ENCODE measurements around the gene CDC42BPG. TPM values are rescaled to one million over a fixed set of nuclear protein-coding genes. Genes with fewer than 3 reads are reported as not detected.

Gene CDC42BPG
- total and polyA plus RNA-seq, 2 donors (not counting 1 experiment from before 2014, with no cell fraction given), result 0.03 to 0.33 TPM

- H2AFZ ChIP-seq (ENCODE audit: low read length), result no peak overlapping the region
- H4K20me1 ChIP-seq (ENCODE audit: control insufficient read depth, extremely low read depth, insufficient read depth, low read length), result no peaks in the 10 kb centered on the region
- no peaks in the 10 kb centered on the region for H3K79me2 ChIP-seq (ENCODE audit: control insufficient read depth, insufficient read depth, low read length)
- no peaks in the 10 kb centered on the region for H3K27me3 ChIP-seq (ENCODE audit: control insufficient read depth, insufficient read depth, low read length)
- H3K4me1 ChIP-seq (ENCODE audit: control insufficient read depth, extremely low read depth, insufficient read depth, low read length), result peaks cover 3% of the 10 kb centered on the region
- no peak overlapping the region for H3K9ac ChIP-seq (ENCODE audit: insufficient read depth, low read length)
- H3K27ac ChIP-seq (ENCODE audit: insufficient read depth, low read length), result no peak overlapping the region
- H3K4me2 ChIP-seq (ENCODE audit: extremely low read depth, insufficient read depth, low read length), result no peak overlapping the region
- peaks cover 5% of the 10 kb centered on the region for H3K36me3 ChIP-seq (ENCODE audit: control insufficient read depth, insufficient read depth, low read length)
- TF ChIP-seq CTCF (conservative IDR thresholded peaks at IDR 0.05 in 1 of 2, IDR thresholded peaks at IDR 0.05 in 1 of 2; ENCODE audit: low read depth in 1 of 2, low read length in 2 of 2) (no peak), EZH2 (IDR thresholded peaks at IDR 0.05; ENCODE audit: low read length, missing control alignments) (no peak)
- DNase-seq (ENCODE audit: low read depth in 2 of 2), result no peak
- H3K9me3 ChIP-seq (ENCODE audit: control insufficient read depth, insufficient read depth, low read depth, low read length), result no peaks in the 10 kb centered on the region
- H3K4me3 ChIP-seq (replicated peaks in 1 of 4; ENCODE audit: control extremely low read depth in 1 of 4, insufficient read depth in 1 of 4, low read depth in 3 of 4, low read length in 4 of 4), result no peak overlapping the region
These were observed 48.4 kb upstream of the CDC42BPG start for GRCh38 chr11:64892838-64893193.

GRCh38 chr11:64892411-64892831, 48.0 kb upstream of the CDC42BPG start:
- DNase-seq (ENCODE audit: low read depth in 2 of 2), result no peak
- H4K20me1 ChIP-seq (ENCODE audit: control insufficient read depth, extremely low read depth, insufficient read depth, low read length), result no peaks in the 10 kb centered on the region

GRCh38 chr11:64891880-64892279, 47.4 kb upstream of the CDC42BPG start:
- peaks cover 3% of the 10 kb centered on the region for H3K4me1 ChIP-seq (ENCODE audit: control insufficient read depth, extremely low read depth, insufficient read depth, low read length)
- no peaks in the 10 kb centered on the region for H3K9me3 ChIP-seq (ENCODE audit: control insufficient read depth, insufficient read depth, low read depth, low read length)
- no peaks in the 10 kb centered on the region for H3K79me2 ChIP-seq (ENCODE audit: control insufficient read depth, insufficient read depth, low read length)
- TF ChIP-seq EZH2 (IDR thresholded peaks at IDR 0.05; ENCODE audit: low read length, missing control alignments) (no peak), CTCF (conservative IDR thresholded peaks at IDR 0.05 in 1 of 2, IDR thresholded peaks at IDR 0.05 in 1 of 2; ENCODE audit: low read depth in 1 of 2, low read length in 2 of 2) (no peak)
- no peak overlapping the region for H3K9ac ChIP-seq (ENCODE audit: insufficient read depth, low read length)
- DNase-seq (ENCODE audit: low read depth in 2 of 2), result no peak
- no peak overlapping the region for H2AFZ ChIP-seq (ENCODE audit: low read length)
- H3K36me3 ChIP-seq (ENCODE audit: control insufficient read depth, insufficient read depth, low read length), result peaks cover 2% of the 10 kb centered on the region
- H3K27ac ChIP-seq (ENCODE audit: insufficient read depth, low read length), result no peak overlapping the region
- H3K27me3 ChIP-seq (ENCODE audit: control insufficient read depth, insufficient read depth, low read length), result no peaks in the 10 kb centered on the region
- no peaks in the 10 kb centered on the region for H4K20me1 ChIP-seq (ENCODE audit: control insufficient read depth, extremely low read depth, insufficient read depth, low read length)
- H3K4me3 ChIP-seq (replicated peaks in 1 of 4; ENCODE audit: control extremely low read depth in 1 of 4, insufficient read depth in 1 of 4, low read depth in 3 of 4, low read length in 4 of 4), result no peak overlapping the region
- no peak overlapping the region for H3K4me2 ChIP-seq (ENCODE audit: extremely low read depth, insufficient read depth, low read length)

More at GRCh38 chr11:64892411-64892831, 48.0 kb upstream of the CDC42BPG start:
- Histone ChIP-seq H3K27me3 (ENCODE audit: control insufficient read depth, insufficient read depth, low read length) (no peaks in the 10 kb centered on the region), H3K79me2 (ENCODE audit: control insufficient read depth, insufficient read depth, low read length) (no peaks in the 10 kb centered on the region), H3K36me3 (ENCODE audit: control insufficient read depth, insufficient read depth, low read length) (peaks cover 5% of the 10 kb centered on the region), H3K4me1 (ENCODE audit: control insufficient read depth, extremely low read depth, insufficient read depth, low read length) (peaks cover 3% of the 10 kb centered on the region), H3K4me3 (replicated peaks in 1 of 4; ENCODE audit: control extremely low read depth in 1 of 4, insufficient read depth in 1 of 4, low read depth in 3 of 4, low read length in 4 of 4) (no peak overlapping the region), H2AFZ (ENCODE audit: low read length) (no peak overlapping the region), H3K9me3 (ENCODE audit: control insufficient read depth, insufficient read depth, low read depth, low read length) (no peaks in the 10 kb centered on the region), H3K4me2 (ENCODE audit: extremely low read depth, insufficient read depth, low read length) (no peak overlapping the region), H3K27ac (ENCODE audit: insufficient read depth, low read length) (no peak overlapping the region), H3K9ac (ENCODE audit: insufficient read depth, low read length) (no peak overlapping the region)
- no peak for TF ChIP-seq CTCF (conservative IDR thresholded peaks at IDR 0.05 in 1 of 2, IDR thresholded peaks at IDR 0.05 in 1 of 2; ENCODE audit: low read depth in 1 of 2, low read length in 2 of 2)
- TF ChIP-seq EZH2 (IDR thresholded peaks at IDR 0.05; ENCODE audit: low read length, missing control alignments), result no peak
